GM20431 (cell line): ENCODE measurements around the gene AVL9.
"Not testable (repeated sequence)": the region's sequence is repeated elsewhere in the genome, so short reads cannot be mapped to it uniquely, and the experiment has no call there.

ENCODE experiments used
- in situ Hi-C: fragments of 300-500 bp; cut with MseI, MboI; formaldehyde crosslinking; loops from one replicate; pipeline ENCODE4 v1.15.0; 2020; ENCODE audit warnings: low sequenced_read_pairs; ENCODE audit not compliant: unreplicated experiment

The AVL9 gene

DNA sequence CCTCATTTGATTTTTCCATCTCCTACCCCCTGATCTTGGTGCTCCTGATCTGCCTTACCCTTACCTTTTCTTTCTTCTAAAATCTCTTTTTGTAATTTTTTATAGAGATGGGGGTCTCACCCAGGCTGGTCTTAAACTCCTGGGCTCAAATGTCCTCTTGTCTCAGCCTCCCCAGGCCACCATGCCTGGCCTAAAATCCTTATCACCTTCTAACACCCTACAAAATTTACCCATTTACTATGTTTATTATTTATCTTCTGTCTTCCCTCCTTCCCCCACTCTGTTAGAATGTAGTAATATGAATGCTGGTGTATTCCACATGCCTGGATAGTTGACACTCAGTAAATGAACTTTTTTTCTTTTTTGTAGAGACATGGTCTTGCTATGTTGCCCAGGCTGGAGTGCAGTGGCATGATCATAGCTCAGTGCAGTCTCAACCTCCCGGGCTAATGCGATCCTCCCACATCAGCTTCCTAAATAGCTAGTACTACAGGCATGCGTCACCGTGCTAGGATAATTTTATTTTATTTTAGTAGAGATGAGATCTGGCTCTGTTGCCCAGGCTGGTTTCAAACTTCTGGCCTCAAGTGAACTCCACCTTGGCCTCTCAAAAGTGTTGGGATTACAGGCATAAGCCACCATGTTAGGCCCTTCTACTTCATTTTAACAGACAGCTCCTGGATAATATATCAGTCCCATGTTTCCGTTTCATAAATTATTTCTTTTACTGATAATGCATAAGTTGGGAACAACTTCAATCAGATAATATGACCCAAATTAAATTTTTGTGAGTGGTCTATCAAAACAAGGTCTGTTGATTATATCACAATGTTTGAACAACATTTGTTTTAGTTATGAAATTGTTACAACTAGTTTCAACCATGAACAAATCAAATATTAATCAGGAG lies 136.6 kb downstream of the AVL9 start:
- in situ Hi-C loops = not testable (repeated sequence)

DNA sequence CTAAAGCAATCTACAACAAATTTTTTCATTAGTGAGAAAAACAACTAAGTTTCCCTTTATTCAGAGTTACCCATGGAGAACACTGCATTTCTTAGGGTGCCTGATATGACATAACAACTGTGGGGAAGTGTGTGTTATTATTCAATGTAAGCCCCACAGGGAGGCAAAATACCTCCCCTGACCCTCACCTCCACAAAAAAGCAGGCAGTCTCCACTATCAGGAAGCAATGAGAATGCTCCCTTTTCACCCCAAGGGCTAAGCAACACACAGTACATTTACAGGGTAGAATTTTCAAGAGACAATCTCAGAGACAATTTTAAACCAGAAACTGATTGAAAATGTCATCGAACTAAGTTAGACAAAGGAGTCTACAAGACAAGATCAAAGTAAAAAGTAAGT lies 138.2 kb downstream of the AVL9 start:
- in situ Hi-C loops = not testable (repeated sequence)

DNA sequence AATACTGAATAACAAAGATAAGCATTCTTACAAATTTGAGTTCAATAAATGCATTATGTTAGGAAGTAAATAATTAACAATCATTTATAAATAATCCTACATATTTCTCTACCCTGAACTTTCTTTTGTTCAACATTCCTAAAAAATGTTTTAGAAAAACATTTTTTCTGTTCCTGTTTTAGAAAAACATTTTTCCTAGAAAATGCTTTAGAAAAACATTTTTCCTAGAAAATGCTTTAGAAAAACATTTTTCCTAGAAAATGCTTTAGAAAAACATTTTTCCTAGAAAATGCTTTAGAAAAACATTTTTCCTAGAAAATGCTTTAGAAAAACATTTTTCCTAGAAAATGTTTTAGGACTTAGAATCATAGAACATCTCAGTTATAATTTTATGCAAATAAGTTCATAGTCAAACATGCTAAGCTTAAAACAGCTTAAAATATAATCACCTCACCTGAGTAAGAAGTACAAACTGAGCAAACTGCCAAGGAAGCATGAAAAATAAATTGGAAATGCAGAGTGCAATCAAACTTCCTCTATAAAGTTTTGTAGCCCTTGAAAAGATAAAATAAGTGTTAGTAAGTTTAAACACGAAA lies 139.6 kb downstream of the AVL9 start:
- in situ Hi-C loops = not testable (repeated sequence)

DNA sequence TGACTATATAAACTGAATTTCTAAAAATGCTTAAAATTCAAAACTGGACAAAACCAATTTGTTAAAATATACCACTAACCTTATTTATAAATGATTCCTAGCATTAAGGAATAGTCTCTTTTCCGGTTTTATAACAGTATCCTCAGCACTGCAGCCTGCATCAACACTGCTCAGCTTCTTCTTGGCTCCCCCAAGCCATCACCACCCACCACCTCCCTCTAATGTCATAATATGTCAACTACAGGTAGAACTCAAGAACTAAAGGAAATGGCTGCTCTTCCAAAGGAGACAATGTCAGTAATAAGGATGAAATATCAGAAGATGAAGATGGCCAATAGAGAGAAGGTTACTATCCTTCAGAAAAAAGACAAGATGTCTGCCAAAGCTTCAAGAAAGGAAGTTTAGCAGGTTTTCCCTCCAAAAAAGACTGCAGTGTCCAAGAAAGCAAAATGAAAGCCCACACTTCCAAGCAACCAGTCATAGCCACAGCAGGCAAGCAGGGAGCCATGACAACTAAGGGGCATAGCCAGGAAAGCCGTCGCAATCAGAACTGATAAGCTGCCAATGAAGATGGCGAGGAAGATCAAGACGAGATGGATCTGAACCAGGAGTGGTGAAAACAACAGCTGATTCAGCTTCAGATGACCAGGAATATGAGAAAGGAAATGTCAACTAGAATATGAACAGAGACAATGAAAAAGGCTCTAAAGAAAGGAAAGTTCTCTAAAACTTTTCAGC lies 141.6 kb downstream of the AVL9 start:
- in situ Hi-C loops = not testable (repeated sequence)

DNA sequence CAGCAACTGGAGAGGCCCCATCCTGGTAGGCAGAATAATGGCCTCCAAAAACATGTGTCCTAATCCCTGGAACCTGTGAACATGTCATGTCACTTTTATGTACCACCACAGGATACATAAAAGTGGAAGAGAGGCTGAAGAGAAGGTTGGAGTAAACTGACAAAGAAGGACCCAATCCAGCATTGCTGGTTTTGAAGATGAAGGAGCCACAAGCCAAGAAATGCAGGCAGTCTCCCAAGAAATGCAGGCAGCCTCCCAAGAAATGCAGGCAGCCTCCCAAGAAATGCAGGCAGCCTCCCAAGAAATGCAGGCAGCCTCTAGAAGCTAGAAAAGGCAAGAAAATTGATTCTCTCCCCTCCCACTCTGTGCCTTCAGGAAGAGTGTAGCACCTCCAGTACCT lies 142.3 kb downstream of the AVL9 start:
- in situ Hi-C loops = not testable (repeated sequence)
